GM12878 (cell line): ENCODE results near the gene DEFB108B. TPM values are rescaled to one million over a fixed set of nuclear protein-coding genes. Genes with fewer than 3 reads are reported as not detected.
"Not testable (repeated sequence)": the region's sequence is repeated elsewhere in the genome, so short reads cannot be mapped to it uniquely, and the experiment has no call there.

ENCODE experiments used
- ATAC-seq: fragments of 200-7000 bp; cut with Tn5 transposase; 3 replicates; pipeline ENCODE4 v1.9.1; 2020; ENCODE audit warnings: mild to moderate bottlenecking, moderate library complexity
- BruUV-seq: library from RNA; stranded (reverse); fragments of 400-500 nt; replicated peaks from 2 replicates; lab custom pipeline; 2021; lab: Mats Ljungman, UMichigan
- CTCF ChIA-PET: fragments of 300-600 bp; sonication (Branson Sonifier 250); formaldehyde crosslinking; extraction: SDS; loops from one replicate; lab custom pipeline; 2021; ENCODE audit warnings: inconsistent platforms; lab: Yijun Ruan, JAX
- POLR2A ChIA-PET: fragments of 350-600 bp; formaldehyde crosslinking; extraction: SDS; loops from one replicate; lab custom pipeline; 2021; ENCODE audit warnings: inconsistent platforms; lab: Charles Lee
- RAD21 ChIA-PET: fragments of 300-600 bp; sonication (Branson Sonifier 250); formaldehyde crosslinking; loops from one replicate; lab custom pipeline; 2023; ENCODE audit warnings: antibody characterized with exemption; ENCODE audit not compliant: unreplicated experiment; lab: Charles Lee
- SMC1A ChIA-PET: fragments of 300-600 bp; sonication (Branson Sonifier 250); formaldehyde crosslinking; loops from one replicate; lab custom pipeline; 2023; ENCODE audit not compliant: unreplicated experiment, uncharacterized antibody; lab: Charles Lee
- DNase-seq: peaks from one replicate; pipeline ENCODE4 v3.0.0-alpha.2; 2011; ENCODE audit warnings: low read depth, low spot score
- FAIRE-seq: peaks from 3 replicates; lab custom pipeline; 2011; peaks lifted over from hg19 to GRCh38; lab: Jason Lieb, UNC
- H2AFZ ChIP-seq: 2 replicates; pipeline ENCODE4 v1.6.0; 2011; ENCODE audit warnings: low read depth, low read length, control low read depth; ENCODE audit not compliant: control insufficient read depth
- H3K27ac ChIP-seq: 2 replicates; pipeline ENCODE4 v1.5.1; 2011; ENCODE audit warnings: control low read depth; ENCODE audit not compliant: control insufficient read depth, insufficient read depth
- H3K27me3 ChIP-seq, 2 experiments: replicated peaks in 1 of 2; 2 replicates each; pipeline versions ENCODE4 v1.6.0 to v1.6.1; 2011; ENCODE audit warnings: low read length in 1 of 2; ENCODE audit not compliant: control insufficient read depth in 2 of 2, insufficient read depth in 2 of 2
- H3K36me3 ChIP-seq, 2 experiments: 2 replicates each; pipeline ENCODE4 v1.5.1; 2011; ENCODE audit warnings: low read length in 1 of 2; ENCODE audit not compliant: control insufficient read depth in 2 of 2, insufficient read depth in 2 of 2
- H3K4me1 ChIP-seq: 2 replicates; pipeline ENCODE4 v1.6.1; 2011; ENCODE audit warnings: mild to moderate bottlenecking, low read length, moderate library complexity, mixed read lengths; ENCODE audit not compliant: control insufficient read depth, insufficient read depth
- H3K4me2 ChIP-seq: 2 replicates; pipeline ENCODE4 v1.6.0; 2011; ENCODE audit warnings: control low read depth; ENCODE audit not compliant: control insufficient read depth, insufficient read depth
- H3K4me3 ChIP-seq: fragments of 200-600 bp; sonication (generic); 2 replicates; pipeline ENCODE4 v1.5.1; 2016
- H3K79me2 ChIP-seq: 2 replicates; pipeline ENCODE4 v1.6.0; 2011; ENCODE audit warnings: low read length; ENCODE audit not compliant: control insufficient read depth, insufficient read depth
- H3K9ac ChIP-seq: 2 replicates; pipeline ENCODE4 v1.8.0; 2011; ENCODE audit warnings: low read length, control low read depth, mixed read lengths; ENCODE audit not compliant: control insufficient read depth, insufficient read depth
- H3K9me3 ChIP-seq: replicated peaks from 3 replicates; pipeline ENCODE4 v1.5.1; 2011; ENCODE audit warnings: mild to moderate bottlenecking, low read length; ENCODE audit not compliant: control insufficient read depth, insufficient read depth
- H4K20me1 ChIP-seq: 2 replicates; pipeline ENCODE4 v1.6.0; 2011; ENCODE audit not compliant: control insufficient read depth, insufficient read depth
- WGBS: methylation state at CpG from one replicate; pipeline ENCODE4 v1.1.6; 2016; ENCODE audit warnings: low lambda C conversion rate; ENCODE audit not compliant: insufficient replicate concordance, insufficient coverage; ENCODE audit errors: missing lambda C conversion rate; 5-methylcytosine and 5-hydroxymethylcytosine counted together
- in situ Hi-C: fragments of 300-500 bp; cut with MboI; formaldehyde crosslinking; loops from 9 replicates; pipeline ENCODE4 v1.14.3; 2018; ENCODE audit warnings: mixed read lengths
- intact Hi-C: fragments of 100-400 bp; cut with micrococcal nuclease; formaldehyde crosslinking; loops from one replicate; pipeline ENCODE4 v1.14.2; 2022; ENCODE audit not compliant: unreplicated experiment
- polyA plus RNA-seq, 11 experiments: library from polyadenylated mRNA; depleted of rRNA in 4 of 11; unstranded in 6 of 11; stranded (reverse) in 5 of 11; fragments of >200 nt; fragmentation: Nextera tagmentation in 4 of 11; fragmentation: Illumina TruSeq in 1 of 11; extraction: Ambion mirVana in 4 of 11; extraction: Trizol in 1 of 11; gene quantifications; 1 replicate in 1 of 11; 2 replicates in 10 of 11; pipeline versions ENCODE4 v1.2.1 to v1.2.3, GENCODE V29; 2011 to 2016; ENCODE audit warnings: inconsistent platforms in 2 of 11, missing spikeins in 2 of 11, low read depth in 1 of 11
- total RNA-seq, 4 experiments: library from RNA; depleted of rRNA in 3 of 4; stranded (reverse); fragments of >200 nt in 3 of 4; fragmentation: Illumina TruSeq in 1 of 4; extraction: Trizol in 1 of 4; gene quantifications; 2 replicates each; pipeline versions ENCODE4 v1.2.1 to v1.2.3, GENCODE V29; 2013 to 2021

The DEFB108B gene
- total and polyA plus RNA-seq, 10 of the 15 experiments (the other 5 are each of a cell fraction or from before 2014, with no cell fraction given): not detected

DNA sequence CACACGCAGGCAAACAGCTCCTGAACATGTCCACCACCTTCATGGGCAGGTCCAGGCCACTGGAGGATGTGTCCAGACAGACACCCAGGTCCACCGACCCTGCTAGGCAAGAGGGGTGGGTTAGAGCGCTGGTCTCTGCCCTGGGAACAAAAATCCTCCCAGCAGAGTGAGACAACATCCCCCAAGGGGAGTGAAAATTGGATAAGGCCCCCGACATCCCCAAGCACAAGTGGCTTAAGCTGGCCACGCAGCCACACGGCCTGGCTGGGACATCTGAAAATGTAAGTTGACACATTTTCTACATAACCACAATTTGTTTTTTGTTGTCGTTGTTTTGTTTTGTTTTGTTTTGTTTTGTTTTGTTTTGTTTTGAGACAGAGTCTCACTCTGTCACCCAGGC lies 30.1 kb upstream of the DEFB108B start:
- H3K9me3 ChIP-seq, H2AFZ ChIP-seq, H3K4me2 ChIP-seq, DNase-seq, intact Hi-C loops, BruUV-seq, SMC1A ChIA-PET, ATAC-seq, POLR2A ChIA-PET, H4K20me1 ChIP-seq, FAIRE-seq, RAD21 ChIA-PET, H3K9ac ChIP-seq, in situ Hi-C loops, H3K36me3 ChIP-seq, H3K4me1 ChIP-seq, H3K27me3 ChIP-seq, H3K4me3 ChIP-seq, H3K27ac ChIP-seq, H3K79me2 ChIP-seq: not testable (repeated sequence)
- CTCF ChIA-PET: interaction anchor here (1.7 kb wide), 1 partner anchor 10 kb away, joined by 5 read pairs; no protein-coding TSS in a partner anchor
- 70% methylated on average over 7 of the region's 7 CpGs for WGBS

DNA sequence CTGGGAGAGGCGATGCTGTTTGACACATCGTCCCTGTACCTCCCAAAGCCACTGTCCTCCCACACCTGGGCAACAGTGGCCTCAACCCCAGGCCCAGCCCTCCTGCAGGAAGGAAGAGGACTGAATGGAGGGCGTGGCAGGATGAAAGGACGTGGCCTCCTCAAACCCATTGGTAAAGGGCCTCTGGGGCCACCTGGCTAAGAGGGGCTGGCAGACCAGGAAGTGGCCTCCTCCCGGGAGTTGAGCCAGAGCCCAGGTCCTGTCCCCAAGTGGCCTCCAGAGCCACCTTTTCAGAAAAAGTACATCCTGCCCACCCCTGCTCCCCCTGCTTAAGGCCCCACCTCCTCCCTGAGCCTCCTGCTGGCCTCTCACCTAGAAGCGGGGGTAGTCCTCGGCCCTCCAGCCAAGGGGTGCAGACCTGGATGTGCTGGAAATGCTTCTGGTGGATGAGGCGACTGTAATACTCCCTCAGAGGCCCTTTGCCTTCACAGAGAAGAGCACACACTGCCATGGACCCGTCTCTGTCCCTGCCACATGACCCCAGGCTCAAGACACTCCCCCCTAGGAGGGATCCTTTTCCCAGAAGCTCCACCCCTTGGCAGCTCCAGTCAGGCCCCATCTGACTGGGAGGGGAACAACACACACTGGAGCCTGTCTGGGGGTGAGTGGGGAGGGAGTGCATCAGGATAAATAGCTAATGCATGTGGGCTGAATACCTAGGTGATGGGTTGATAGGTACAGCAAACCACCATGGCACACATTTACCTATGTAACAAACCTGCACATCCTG lies 28.6 kb upstream of the DEFB108B start:
- H3K9me3 ChIP-seq, H3K27me3 ChIP-seq, H3K4me1 ChIP-seq, ATAC-seq, H3K9ac ChIP-seq, H4K20me1 ChIP-seq, H3K4me2 ChIP-seq, H3K36me3 ChIP-seq, FAIRE-seq, POLR2A ChIA-PET, SMC1A ChIA-PET, H3K4me3 ChIP-seq, DNase-seq, H2AFZ ChIP-seq, intact Hi-C loops, in situ Hi-C loops, H3K27ac ChIP-seq, BruUV-seq, H3K79me2 ChIP-seq, RAD21 ChIA-PET, CTCF ChIA-PET: not testable (repeated sequence)
- 43% methylated on average over 8 of the region's 9 CpGs for WGBS

DNA sequence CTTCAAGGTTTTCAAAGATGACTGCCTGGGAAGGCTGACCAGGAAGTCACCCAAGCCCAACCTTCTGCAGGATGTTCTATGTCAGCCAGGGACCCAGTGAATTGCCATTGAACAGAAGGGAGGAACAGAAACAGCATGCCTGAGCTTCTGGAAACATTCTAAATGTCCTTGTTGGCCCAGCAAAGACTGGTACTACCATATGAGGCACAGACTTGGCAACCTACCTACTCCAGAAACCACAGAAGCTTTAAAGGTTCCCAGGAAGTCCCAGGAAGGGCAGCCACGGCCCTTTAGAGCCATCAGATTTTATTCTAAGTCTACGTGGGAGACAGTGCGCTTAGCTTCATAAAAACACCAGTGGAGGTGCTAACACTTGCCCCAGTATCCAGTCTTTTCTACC lies 20.5 kb upstream of the DEFB108B start:
- H3K9ac ChIP-seq, H3K27ac ChIP-seq, H3K4me1 ChIP-seq, RAD21 ChIA-PET, in situ Hi-C loops, H3K4me2 ChIP-seq, intact Hi-C loops, H3K36me3 ChIP-seq, H3K79me2 ChIP-seq, SMC1A ChIA-PET, H3K27me3 ChIP-seq, H3K4me3 ChIP-seq, DNase-seq, H3K9me3 ChIP-seq, BruUV-seq, H4K20me1 ChIP-seq, ATAC-seq, FAIRE-seq, H2AFZ ChIP-seq: not testable (repeated sequence)
- ChIA-PET CTCF (interaction anchor here (1.1 to 1.8 kb wide), 3 partner anchors 10 to 341 kb away, joined by 3 to 5 read pairs (median 4); no protein-coding TSS in a partner anchor), POLR2A (interaction anchor here (0.9 kb wide), 1 partner anchor 117 kb away, joined by 4 read pairs; no protein-coding TSS in a partner anchor)
- WGBS: 84% methylated on average over 3 of the region's 3 CpGs
